ENCODE measurements around the gene NR3C2. TPM values are rescaled to one million over a fixed set of nuclear protein-coding genes. Genes with fewer than 3 reads are reported as not detected.

Gene NR3C2
- total RNA-seq, 1 donor from 2014 or later = 25.9 TPM

- ATAC-seq = no peak
- no peak overlapping the region for H3K27ac ChIP-seq
- no peak for DNase-seq
- H3K9me3 ChIP-seq = no peaks in the 10 kb centered on the region
- no peak for TF ChIP-seq CTCF (IDR thresholded peaks at IDR 0.05)
- intact Hi-C loops (cut with DNase I) = no loop called here
- peaks cover 8% of the 10 kb centered on the region for H3K4me1 ChIP-seq
- H3K27me3 ChIP-seq = no peaks in the 10 kb centered on the region
- no peak overlapping the region for H3K4me3 ChIP-seq
- no peaks in the 10 kb centered on the region for H3K36me3 ChIP-seq
Observed at GRCh38 chr4:148211533-148211932, 230.7 kb downstream of the NR3C2 start.

GRCh38 chr4:148210661-148211060 lies 231.6 kb downstream of the NR3C2 start:
- no peaks in the 10 kb centered on the region for H3K27me3 ChIP-seq
- no peak overlapping the region for H3K4me3 ChIP-seq
- intact Hi-C loops (cut with DNase I) = no loop called here
- H3K27ac ChIP-seq = no peak overlapping the region
- no peak for DNase-seq
- peaks cover 8% of the 10 kb centered on the region for H3K4me1 ChIP-seq
- TF ChIP-seq CTCF (IDR thresholded peaks at IDR 0.05) = no peak
- no peak for ATAC-seq
- no peaks in the 10 kb centered on the region for H3K36me3 ChIP-seq
- no peaks in the 10 kb centered on the region for H3K9me3 ChIP-seq

- Histone ChIP-seq H3K9me3 (no peaks in the 10 kb centered on the region), H3K4me3 (no peak overlapping the region), H3K36me3 (no peaks in the 10 kb centered on the region), H3K4me1 (no peaks in the 10 kb centered on the region), H3K27me3 (no peaks in the 10 kb centered on the region), H3K27ac (no peak overlapping the region)
- DNase-seq = no peak
- intact Hi-C loops (cut with DNase I) = no loop called here
- no peak for ATAC-seq
- TF ChIP-seq CTCF (IDR thresholded peaks at IDR 0.05) = no peak
Observed at GRCh38 chr4:148207068-148207467, 235.1 kb downstream of the NR3C2 start.

GRCh38 chr4:148205476-148205875 lies 236.7 kb downstream of the NR3C2 start:
- no peak overlapping the region for H3K27ac ChIP-seq
- intact Hi-C loops (cut with DNase I) = no loop called here
- no peak for TF ChIP-seq CTCF (IDR thresholded peaks at IDR 0.05)

GRCh38 chr4:148204892-148205291 lies 237.3 kb downstream of the NR3C2 start:
- DNase-seq = no peak
- Histone ChIP-seq H3K9me3 (no peaks in the 10 kb centered on the region), H3K27ac (no peak overlapping the region), H3K4me3 (no peak overlapping the region), H3K4me1 (no peaks in the 10 kb centered on the region), H3K27me3 (no peaks in the 10 kb centered on the region), H3K36me3 (no peaks in the 10 kb centered on the region)
- TF ChIP-seq CTCF (IDR thresholded peaks at IDR 0.05) = no peak
- ATAC-seq = no peak
- intact Hi-C loops (cut with DNase I) = no loop called here

More at GRCh38 chr4:148205476-148205875, 236.7 kb downstream of the NR3C2 start:
- H3K27me3 ChIP-seq = no peaks in the 10 kb centered on the region
- no peaks in the 10 kb centered on the region for H3K36me3 ChIP-seq
- DNase-seq = no peak
- H3K9me3 ChIP-seq = no peaks in the 10 kb centered on the region
- H3K4me1 ChIP-seq = no peaks in the 10 kb centered on the region
- no peak for ATAC-seq
- H3K4me3 ChIP-seq = no peak overlapping the region

- DNase-seq = no peak
- no peaks in the 10 kb centered on the region for H3K27me3 ChIP-seq
- no peak for ATAC-seq
- no peak overlapping the region for H3K27ac ChIP-seq
- H3K36me3 ChIP-seq = no peaks in the 10 kb centered on the region
- intact Hi-C loops (cut with DNase I) = no loop called here
- no peaks in the 10 kb centered on the region for H3K4me1 ChIP-seq
- H3K9me3 ChIP-seq = no peaks in the 10 kb centered on the region
- H3K4me3 ChIP-seq = no peak overlapping the region
- TF ChIP-seq CTCF (IDR thresholded peaks at IDR 0.05) = no peak
Observed at GRCh38 chr4:148204171-148204570, 238.0 kb downstream of the NR3C2 start.
